ENCODE data around the gene PTPRG.
A peak's percentile ranks its signal among the peaks of the same experiment; 100 is the strongest.

Gene PTPRG

DNA sequence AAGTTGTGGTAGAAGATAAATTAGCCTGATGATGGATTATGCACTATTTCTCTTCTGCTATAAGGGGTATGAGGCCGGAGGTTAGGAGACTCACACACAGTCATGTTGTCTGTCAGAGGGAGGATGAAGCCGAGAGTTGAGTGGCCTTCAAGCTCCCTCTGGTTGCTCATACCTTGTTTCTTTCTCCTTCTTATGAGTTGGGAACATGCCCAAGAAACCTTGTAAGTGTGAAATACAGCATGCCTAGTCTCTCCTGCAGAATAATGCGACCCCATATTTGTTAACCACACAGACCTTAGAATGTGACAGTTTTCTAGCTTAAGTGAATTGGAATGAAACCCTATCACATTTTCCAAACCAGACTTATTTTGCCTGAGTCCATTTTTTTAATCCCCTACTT, 366.7 kb downstream of the PTPRG start:
- DNase-seq (ENCODE audit: low spot score) = no peak

DNA sequence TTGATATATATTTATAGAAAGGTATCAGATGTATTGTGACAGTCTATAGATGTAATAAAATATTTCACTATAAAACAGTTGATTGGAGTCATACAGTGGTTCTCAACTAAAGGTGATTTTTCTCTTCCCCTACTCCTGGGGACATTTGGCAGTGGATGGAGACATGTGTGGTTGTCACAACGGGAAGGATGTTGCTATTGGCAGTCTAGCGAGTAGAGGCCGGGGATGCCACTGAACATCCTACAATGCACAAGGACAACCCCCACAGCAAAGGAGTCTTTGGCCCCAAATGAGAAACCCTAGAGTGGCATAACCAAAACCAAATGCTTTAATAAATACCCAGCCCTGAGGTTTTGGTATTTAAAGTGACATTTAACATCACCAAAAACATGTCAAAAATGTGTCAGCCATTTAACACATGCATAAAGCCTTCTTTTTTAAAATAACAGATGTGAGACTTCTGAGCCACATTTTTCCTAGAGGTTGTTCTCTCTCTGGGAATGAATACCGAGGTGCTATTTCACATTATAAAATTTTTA, 367.5 kb downstream of the PTPRG start:
- DNase-seq (ENCODE audit: low spot score) = no peak

DNA sequence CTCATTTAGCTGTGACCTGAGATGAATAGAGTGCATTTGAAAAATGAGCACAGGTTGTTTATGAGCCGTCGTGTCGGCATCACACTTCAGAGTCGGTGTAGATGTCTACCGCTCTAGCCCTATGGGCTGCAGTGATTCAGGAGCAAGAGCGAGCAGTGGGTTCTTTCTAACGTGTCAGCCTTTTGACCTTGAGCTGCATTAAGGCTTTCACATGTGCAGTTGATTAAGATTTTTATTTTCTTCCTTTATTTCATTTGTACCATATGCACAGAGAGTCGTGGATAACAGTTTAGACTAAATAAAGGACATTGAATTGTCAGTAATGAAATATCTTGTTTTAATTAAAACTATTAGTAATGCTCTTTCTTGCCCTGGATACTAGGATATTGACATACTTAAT, 368.2 kb downstream of the PTPRG start:
- DNase-seq (ENCODE audit: low spot score) = no peak

DNA sequence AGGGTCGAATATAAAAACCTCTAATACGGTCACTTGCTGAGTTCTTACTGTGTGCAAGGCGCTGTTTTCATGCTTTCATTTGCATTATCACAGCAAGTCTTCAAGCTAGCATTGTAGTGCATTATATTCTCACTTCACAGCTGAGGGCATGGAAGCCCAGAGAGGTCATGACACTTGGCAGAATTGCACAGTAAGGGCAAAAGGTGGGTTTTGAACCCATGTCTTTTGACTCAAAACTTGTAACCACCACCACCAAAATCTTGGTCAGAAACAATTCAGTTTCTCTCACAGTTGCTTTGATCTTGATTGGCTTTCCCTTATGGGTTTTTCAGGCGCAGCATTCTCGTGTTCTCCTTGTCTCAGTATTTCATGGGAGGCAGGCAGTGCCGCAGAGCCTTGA, 371.1 kb downstream of the PTPRG start:
- DNase-seq (ENCODE audit: low spot score) = no peak

DNA sequence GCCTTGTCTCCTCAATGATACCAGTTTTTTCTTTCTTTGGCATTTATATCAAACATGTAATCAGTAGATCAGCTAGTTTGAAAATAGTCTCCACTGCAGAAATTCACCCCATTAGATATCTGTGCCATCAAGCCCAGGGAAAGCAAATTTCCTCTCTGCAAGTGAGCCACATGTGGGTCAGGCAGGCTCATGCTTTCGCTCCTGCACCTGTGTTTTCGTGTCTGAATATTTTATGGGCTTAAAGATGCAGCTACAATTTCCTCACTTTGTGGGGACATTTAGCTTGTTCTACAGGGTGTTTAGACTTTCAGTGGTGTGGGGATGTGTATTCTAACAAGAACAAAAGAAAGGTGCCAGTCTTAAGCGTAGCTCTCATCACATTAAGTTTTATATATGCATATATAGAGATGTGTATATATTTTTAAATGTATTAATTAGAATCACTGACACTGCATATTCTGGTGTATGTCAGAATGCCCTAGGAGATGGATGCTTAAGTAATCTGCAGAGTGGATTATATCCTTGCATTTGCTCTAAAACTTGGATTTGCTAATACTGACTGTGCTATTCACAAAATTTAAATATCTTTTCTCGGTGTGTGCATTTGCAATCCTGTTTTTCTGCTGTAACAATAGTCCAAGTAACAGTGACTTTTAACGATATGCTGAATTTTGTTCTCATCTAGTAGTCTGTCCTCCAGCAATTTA, 372.6 kb downstream of the PTPRG start:
- DNase-seq (ENCODE audit: low spot score) = no peak

DNA sequence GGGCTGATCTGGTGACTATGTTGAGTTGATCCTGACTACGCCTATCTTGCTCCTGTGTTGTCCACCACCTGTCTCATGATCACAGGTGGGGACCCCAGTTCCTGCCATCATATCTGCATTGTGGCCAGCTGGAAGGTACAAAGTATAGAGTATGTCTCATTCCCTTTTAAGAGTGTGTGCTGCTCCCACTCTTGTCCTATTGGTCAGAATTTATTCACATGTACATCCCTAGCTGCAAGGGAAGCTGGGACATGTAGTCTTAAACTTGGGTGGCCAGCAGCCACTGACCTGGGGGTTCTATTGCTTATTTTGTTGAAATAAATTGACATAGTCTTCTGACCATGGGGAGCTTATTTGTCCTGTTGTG, 373.1 kb downstream of the PTPRG start:
- no peak for DNase-seq (ENCODE audit: low spot score)

DNA sequence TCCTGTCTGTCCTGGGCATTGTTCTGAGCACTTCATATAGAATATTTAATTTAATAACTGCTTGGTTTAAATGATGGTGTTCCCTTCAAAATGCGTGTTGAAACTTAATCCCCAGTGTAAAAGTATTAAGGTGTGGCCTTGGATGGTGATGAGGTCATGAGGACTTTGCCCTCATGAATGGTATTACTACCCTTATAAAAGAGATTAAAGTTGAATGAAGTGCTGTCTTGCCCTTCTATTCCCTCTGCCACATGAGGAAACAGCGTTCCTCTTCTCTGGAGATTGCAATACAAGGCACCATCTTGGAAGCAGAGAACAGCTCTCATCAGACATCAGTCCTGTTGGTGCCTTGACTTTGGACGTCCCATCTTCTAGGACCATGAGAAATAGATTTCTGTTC, 374.4 kb downstream of the PTPRG start:
- DNase-seq (ENCODE audit: low spot score) = no peak

DNA sequence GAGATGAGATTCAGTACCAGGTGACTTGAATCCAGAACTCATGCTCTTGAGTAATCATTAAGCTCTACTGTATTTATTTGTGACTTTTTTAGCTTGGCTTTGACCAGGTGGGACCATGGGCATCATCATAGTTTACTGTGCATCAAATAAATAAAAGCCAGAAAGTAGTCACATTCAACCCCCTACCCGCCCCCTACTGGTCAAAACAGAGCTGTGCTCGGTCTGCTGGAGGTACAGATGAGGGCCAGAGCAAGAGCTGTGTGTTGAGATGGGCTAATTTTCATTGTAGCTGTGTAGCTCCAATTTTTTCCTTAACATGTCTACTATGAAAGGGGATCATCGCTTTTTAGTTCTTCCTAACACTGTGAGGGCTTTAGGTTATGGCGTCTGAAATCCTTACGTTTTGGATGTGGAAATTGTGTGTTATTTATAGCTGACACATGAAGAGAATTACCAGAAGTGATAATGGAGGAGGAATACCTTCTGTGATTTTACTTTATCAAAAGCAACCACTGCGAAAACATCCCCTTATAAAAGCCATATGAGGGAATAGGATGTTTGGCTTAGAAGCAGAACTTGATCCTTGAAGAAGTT, 375.1 kb downstream of the PTPRG start:
- peak; percentile 41 for DNase-seq (ENCODE audit: low spot score)

DNA sequence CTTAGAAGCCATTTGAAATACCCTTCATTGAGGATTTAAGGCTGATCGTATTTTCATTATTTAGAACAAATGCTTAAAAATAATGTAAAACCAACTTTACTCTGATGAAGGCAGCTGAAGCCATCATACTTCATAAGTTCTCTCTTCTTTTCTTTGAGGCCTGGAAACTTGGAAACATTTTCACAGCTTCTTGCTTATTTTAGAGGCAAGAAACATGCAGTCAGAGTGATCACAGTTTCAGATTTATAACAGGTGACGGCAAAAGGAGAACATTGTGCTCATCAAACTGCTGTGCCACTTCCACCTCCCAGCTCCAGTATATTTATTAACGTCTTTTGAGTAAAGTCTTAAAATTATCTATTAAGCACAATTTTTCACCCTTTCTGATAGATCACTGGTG, 376.1 kb downstream of the PTPRG start:
- DNase-seq (ENCODE audit: low spot score) = no peak

DNA sequence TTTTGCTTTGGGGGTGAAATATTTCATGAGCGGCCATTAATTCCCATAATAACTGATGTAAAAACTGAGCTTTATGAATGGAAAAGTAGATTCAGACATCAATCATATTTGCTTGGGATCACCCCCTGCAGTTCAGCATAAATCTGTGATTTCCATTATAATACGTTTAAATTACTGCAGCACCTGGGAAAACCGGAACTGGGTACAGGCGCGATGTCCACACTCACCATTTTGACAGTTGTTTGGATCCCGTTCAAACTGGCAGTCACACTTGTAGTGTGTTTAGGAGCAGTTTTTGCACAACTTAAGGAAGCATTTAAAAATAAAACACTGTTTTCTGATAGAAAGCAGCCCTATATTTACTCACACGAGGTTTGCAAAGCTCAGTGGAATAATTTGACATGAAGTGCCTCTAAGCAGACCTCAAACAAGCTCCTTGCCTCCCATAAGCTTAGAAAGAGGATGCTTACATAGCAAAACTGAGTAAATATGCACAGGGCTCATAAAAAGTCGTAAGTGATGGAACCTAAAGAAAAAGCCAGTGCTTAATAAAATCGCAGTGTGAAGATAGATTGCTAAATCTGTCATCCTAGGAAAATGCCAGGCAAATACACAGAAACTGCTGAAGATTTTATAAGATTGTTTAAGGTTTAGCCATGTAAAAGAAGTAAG, 377.6 kb downstream of the PTPRG start:
- no peak for DNase-seq (ENCODE audit: low spot score)

DNA sequence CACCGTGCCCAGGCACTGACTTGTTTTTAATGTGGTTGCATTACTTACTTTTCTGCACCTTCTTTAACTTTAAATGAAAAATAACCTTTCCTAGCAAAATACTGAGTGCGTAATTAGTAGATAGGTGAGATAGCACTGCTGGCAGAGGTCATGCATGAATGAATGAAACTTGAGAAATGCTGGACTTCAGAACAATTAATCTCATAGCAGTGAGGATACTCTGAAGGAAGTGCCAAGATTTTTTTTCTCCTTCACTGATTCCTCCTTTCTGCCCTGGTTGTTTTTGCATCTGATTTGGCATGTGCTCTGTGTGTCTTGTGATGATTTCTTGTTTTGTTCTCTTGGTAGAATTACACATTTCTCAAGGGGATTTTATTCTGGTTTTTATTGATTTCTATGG, 378.9 kb downstream of the PTPRG start:
- no peak for DNase-seq (ENCODE audit: low spot score)

DNA sequence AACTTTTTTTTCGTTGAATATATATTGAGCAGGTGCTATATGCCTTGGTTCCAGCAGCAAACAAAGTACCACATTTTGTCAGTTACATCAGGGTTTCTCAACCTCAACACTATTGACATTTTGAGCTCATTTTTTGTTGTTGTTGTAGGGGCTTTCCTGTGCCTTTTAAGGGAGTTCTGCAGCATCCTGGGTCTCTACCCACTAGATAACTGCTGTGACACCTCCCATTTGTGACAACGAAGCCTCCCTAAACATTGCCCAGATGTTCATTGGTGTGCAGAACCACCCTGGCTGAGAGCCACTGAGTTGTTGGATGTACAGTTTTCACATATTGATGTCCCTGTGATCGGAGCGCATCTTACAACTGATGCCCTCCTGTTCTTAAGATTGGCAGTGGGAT, 382.6 kb downstream of the PTPRG start:
- no peak for DNase-seq (ENCODE audit: low spot score)

DNA sequence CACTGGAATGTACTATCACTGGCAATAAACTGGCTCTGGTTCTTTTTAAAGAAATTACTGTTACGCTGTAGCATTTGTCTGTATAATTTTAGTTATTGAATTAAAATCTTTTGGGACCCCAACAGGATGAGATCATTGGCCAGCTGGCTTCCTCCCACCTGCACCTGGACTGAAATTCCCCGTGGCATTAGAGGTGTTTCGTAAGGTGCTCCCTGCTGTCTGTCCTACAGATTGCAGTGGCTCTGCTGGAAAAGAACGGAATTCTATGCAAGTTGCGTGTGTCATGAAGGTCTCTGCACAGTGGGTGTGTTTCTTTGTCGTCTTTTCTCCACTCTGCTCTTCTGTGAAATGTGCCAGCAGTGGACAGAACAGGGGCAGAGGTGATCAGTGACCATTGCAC, 383.4 kb downstream of the PTPRG start:
- DNase-seq (ENCODE audit: low spot score) = no peak

DNA sequence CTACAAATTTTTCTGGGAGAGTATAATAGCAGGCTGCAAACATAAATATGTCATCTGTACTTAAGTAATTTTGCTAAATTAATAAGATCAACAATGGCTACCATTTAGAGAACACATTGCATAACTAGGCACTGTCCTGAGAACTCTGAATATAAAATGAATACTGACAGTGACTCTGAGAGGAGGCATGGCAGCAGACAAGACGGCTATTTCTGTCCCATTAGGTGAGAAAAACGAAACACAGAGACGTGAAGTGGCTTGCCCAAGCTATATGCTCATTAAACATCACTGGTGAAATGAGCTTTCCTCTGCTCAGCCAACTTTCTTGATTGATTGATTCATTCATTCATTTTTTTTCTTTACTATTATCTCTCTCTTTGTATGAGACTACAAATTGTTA, 384.3 kb downstream of the PTPRG start:
- DNase-seq (ENCODE audit: low spot score) = no peak

DNA sequence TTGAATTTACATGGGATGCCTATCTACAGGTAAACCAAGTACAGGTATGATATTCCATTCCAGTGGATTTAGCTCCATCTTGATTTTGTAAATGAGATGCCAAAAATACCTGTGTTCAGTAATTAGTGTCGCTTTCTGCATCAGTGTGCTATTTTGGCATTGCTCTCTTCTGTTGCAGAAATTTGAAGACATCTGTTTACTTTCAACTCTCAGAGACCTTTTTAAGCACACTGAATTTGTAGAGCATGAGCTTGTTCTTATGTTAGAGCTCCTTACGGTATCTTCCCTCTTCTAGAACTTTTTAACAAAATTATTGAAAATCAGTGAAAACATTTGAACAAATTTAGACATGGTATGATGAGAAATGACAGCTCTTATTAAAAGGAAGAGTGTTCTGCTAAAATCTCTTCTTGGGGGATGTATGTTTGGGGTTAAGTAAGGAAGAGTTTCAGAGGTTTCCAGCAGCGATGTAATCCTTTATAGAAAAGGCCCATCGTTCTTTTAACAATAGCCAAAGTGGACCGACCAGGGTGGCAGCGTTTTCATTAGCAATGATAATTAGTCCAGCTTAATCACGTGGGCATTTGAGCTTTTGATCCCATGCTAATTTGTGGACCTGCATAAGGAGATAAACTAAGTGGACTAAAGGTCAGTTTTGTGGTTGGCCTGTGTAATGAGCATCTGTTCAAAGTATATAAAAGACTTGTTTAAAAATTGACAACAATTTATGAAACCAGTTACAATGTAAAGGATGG, 385.4 kb downstream of the PTPRG start:
- no peak for DNase-seq (ENCODE audit: low spot score)

DNA sequence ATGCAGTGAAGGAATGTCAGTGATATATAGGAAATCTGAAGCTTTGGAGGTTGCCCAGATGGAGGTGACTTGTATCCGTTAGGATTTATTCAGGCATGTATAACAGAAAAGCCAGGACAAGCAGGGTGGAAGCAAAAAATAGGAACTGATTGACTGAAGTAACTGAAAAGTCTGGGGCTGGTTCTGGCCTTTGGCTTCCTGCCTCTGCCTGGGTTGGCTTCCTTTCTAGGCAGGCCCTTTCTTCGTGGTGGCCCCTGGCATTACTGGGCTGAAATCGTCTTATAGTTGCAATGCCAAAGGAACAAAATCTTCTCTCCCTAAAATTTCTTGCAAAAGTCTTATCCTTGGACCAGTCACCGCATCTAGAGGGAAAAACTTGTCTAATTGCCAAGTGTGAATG, 386.1 kb downstream of the PTPRG start:
- DNase-seq (ENCODE audit: low spot score) = no peak

DNA sequence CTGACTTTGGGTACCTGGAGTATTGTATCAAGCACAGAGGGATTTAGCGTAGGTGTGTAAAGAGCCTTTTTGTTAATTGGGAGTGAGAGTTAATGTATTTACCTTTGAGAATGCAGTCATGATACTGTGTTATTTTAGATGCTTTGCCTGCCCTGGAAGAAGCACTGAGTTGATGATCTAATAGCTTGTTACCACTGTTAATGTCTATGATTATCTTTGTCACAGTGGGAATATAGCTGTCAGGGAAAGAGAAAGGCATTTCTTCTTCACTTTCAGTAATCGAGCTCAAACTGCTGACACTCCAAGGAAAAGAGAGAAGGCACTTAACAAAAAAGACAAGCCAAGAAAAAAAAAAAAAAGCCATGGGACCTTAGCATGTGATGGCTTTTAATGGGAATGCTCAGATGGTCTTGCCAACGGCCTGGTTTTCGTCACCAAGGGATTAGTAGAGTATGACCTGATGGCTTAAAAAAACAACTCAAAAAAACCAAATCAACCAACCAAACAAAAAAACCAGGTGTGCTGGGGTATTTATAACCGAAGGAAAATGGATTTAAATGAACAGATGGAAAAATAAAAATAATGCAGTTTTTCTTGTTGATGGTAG, 387.4 kb downstream of the PTPRG start:
- DNase-seq (ENCODE audit: low spot score) = no peak

DNA sequence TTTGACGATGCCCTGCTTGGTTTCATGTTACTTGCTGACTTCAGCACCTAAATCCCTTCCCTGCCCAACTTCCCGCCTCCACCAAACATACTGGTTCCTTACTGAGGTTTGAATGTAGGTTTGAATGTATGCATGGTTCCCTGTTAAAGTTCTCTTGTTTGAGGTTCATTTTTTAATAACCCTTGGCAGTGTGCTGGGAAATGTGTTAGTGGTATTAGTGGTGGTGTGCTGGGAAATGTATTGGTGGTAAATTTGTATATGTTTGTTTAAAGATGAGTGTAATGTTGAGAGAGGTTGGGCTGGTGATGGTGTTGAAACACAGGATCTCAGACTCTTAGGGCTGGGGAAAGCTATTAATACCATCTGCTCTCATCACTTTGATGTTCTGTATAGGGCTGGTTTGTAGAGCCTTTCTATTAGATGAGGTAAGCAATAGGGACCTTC, 392.7 kb downstream of the PTPRG start:
- DNase-seq (ENCODE audit: low spot score) = no peak

DNA sequence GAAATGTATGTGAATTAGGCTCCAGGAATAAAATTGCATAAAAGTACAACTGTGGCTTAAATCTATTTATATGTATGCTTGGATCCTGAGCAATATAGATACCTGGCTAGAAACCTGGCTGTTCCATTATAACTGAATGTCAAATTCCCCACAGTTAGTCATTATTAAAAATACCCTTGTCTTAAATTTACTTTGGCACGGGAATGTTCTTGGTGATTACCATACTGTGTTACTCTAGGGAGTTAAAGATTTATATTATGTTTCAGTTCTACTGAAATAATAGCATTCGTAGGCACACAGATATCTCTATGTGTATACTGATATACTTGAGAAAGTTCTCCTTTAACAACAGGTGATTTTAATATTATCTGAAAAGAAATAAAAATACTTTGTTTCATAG, 394.1 kb downstream of the PTPRG start:
- no peak for DNase-seq (ENCODE audit: low spot score)

DNA sequence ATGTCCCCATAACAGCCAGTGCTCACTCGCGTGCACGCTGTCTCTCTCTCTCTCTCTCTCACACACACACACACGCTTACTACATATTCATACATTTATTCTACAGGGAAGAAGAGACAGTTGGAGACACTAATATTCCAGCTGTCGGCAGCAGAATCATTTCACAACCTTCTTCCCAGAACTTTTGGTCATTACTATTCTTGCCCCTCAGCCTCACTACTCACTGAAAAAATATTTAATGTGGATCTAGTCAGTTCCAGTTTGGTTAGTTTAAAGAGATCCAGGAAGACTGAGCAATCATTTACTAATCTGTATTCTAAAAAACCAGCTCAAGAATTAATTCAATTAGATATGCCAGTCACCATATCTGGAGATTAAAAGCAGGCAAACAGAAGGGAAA, 394.9 kb downstream of the PTPRG start:
- no peak for DNase-seq (ENCODE audit: low spot score)

DNA sequence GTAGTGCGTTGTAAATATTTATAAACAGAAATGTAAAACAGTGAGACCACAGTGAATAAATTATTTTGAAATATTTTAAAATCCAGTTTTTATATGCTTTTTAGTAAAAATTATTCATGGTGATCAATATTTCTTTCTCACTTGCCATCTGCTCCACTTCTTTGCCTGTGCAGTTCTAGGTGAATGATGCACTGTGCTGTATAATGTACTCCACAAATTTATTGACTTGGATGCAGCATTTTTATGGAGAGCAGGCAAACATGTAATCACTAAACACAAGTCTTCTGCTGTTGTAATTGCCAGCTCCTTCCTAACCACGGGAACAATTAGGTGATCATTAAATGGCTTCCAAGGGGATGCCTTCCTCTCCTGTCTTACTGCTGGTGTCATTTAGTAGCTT, 395.9 kb downstream of the PTPRG start:
- DNase-seq (ENCODE audit: low spot score) = no peak

DNA sequence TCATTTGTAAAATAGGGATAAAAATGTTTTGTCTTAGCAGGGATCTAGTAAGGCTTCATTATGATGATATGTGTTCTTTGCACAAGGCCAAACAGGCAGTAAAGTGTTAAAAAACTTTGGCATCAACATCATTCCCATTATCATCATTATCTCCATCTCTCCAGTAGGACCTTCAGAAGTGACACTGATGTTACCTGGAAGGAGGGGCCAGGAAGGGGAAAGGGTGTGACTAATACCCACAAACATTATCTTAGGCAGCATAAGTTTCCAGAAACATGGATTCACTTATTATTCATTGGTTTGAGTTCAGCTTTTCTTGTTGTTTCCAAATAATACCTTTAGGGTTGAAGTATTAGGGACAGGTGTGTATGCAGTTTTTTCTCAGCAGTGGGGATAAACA, 399.6 kb downstream of the PTPRG start:
- DNase-seq (ENCODE audit: low spot score) = no peak

Measured in HuH-7.5 (cell line).